Measurements from ENCODE around the gene MGME1. TPM values are rescaled to one million over a fixed set of nuclear protein-coding genes. Genes with fewer than 3 reads are reported as not detected.

The MGME1 gene
- total RNA-seq, 1 experiment from 2014 or later: 56.0 TPM

GRCh38 chr20:18006684-18007083 is 37.9 kb downstream of the MGME1 start (continued):
- no peak for TF ChIP-seq AFF4 (CRISPR knock-in tag; IDR thresholded peaks at IDR 0.05; ENCODE audit: borderline replicate concordance)
- no peak for TF ChIP-seq E2F1 (CRISPR knock-in tag; IDR thresholded peaks at IDR 0.05)
- TF ChIP-seq ZNF138 (CRISPR knock-in tag; conservative IDR thresholded peaks at IDR 0.05): no peak
- no peak for TF ChIP-seq ZNF671 (CRISPR knock-in tag; IDR thresholded peaks at IDR 0.05)
- no peak for TF ChIP-seq MAX (CRISPR knock-in tag; IDR thresholded peaks at IDR 0.05)
- no peak for TF ChIP-seq FOXP1 (CRISPR knock-in tag; IDR thresholded peaks at IDR 0.05; ENCODE audit: borderline replicate concordance)
- no peak for TF ChIP-seq TEAD4 (CRISPR knock-in tag; IDR thresholded peaks at IDR 0.05)
- no peak for TF ChIP-seq FOXJ3 (CRISPR knock-in tag; IDR thresholded peaks at IDR 0.05; ENCODE audit: borderline replicate concordance)
- no peak for TF ChIP-seq HMGXB4 (CRISPR knock-in tag; IDR thresholded peaks at IDR 0.05)
- no peak for TF ChIP-seq CREM (CRISPR knock-in tag; IDR thresholded peaks at IDR 0.05)

DNA sequence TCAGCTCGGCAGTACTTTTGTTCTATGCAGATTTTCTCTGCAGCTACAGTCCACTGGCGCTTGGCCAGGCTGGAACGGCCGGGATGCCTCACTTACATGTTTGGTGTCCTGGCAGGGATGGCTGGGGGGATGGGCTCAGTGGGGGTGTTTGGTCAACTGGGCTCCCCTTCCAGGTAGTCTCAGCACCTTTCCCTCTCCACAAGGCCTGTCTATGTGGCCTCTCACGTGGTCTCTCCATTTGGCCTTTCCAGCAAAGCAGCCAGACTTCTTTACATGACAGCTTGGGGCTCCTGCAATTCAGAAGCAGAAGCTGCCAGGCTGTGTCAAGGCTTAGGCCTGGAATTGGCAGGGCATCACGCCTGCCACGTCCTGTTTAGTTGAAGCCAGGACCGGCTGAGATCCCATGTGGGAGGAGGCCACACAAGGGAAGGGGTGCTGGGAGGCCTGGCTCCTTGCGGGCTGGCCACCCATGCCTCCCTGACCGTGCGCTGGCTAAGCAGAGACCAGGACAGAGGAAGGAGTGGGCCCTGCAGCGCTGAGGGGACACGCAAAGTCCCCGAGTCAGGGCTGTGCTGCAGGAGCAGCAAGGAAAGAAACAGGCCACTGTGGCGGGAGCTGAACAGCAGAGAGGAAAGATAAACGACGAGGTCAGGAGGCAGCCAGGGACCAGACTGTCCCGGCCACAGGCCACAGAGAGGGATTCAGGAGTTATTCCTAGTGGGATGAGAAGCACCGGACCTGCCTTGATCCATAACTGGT is 38.9 kb downstream of the MGME1 start:
- Mint-ChIP-seq H3K27ac (no peak overlapping the region), H3K27me3 (ENCODE audit: low read depth) (no peaks in the 10 kb centered on the region; the same call in 1 of the 2 replicates), H3K4me3 (no peak overlapping the region), H3K4me1 (peaks cover 20% of the 10 kb centered on the region), H3K9me3 (peaks cover 12% of the 10 kb centered on the region), H3K36me3 (peaks cover 16% of the 10 kb centered on the region)
- ChIA-PET POLR2A (no interaction called here), CTCF (interaction anchor here (0.6 kb wide), 1 partner anchor 71 kb away, joined by 3 read pairs; no protein-coding TSS in a partner anchor)
- DNase-seq (ENCODE audit: low spot score) (no peak), ATAC-seq (no peak)
- TF ChIP-seq, protein P1, sequence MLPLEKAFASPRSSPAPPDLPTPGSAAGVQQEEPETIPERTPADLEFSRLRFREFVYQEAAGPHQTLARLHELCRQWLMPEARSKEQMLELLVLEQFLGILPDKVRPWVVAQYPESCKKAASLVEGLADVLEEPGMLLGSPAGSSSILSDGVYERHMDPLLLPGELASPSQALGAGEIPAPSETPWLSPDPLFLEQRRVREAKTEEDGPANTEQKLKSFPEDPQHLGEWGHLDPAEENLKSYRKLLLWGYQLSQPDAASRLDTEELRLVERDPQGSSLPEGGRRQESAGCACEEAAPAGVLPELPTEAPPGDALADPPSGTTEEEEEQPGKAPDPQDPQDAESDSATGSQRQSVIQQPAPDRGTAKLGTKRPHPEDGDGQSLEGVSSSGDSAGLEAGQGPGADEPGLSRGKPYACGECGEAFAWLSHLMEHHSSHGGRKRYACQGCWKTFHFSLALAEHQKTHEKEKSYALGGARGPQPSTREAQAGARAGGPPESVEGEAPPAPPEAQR (CRISPR knock-in tag; IDR thresholded peaks at IDR 0.05): no peak
- TF ChIP-seq ZNF396 (CRISPR knock-in tag; IDR thresholded peaks at IDR 0.05; ENCODE audit: borderline replicate concordance) (no peak), RELA (CRISPR knock-in tag; IDR thresholded peaks at IDR 0.05; ENCODE audit: borderline replicate concordance) (no peak)

GRCh38 chr20:18009116-18009515 is 40.3 kb downstream of the MGME1 start:
- Mint-ChIP-seq H3K27ac (no peak overlapping the region), H3K36me3 (peaks cover 16% of the 10 kb centered on the region), H3K4me3 (no peak overlapping the region), H3K9me3 (peaks cover 12% of the 10 kb centered on the region), H3K4me1 (peaks cover 18% of the 10 kb centered on the region), H3K27me3 (ENCODE audit: low read depth) (no peaks in the 10 kb centered on the region; the same call in 1 of the 2 replicates)
- POLR2A ChIA-PET: interaction anchor here (0.6 kb wide), 1 partner anchor 125 kb away, joined by 3 read pairs; no protein-coding TSS in a partner anchor
- CTCF ChIA-PET: interaction anchor here (0.6 to 0.7 kb wide), 3 partner anchors 111 to 1261 kb away, joined by 3 to 5 read pairs (median 4); no protein-coding TSS in a partner anchor
- DNase-seq (ENCODE audit: low spot score) (no peak), ATAC-seq (no peak)
- TF ChIP-seq ZNF281 (CRISPR knock-in tag; IDR thresholded peaks at IDR 0.05): no peak
- TF ChIP-seq, protein P2, sequence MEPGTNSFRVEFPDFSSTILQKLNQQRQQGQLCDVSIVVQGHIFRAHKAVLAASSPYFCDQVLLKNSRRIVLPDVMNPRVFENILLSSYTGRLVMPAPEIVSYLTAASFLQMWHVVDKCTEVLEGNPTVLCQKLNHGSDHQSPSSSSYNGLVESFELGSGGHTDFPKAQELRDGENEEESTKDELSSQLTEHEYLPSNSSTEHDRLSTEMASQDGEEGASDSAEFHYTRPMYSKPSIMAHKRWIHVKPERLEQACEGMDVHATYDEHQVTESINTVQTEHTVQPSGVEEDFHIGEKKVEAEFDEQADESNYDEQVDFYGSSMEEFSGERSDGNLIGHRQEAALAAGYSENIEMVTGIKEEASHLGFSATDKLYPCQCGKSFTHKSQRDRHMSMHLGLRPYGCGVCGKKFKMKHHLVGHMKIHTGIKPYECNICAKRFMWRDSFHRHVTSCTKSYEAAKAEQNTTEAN (CRISPR knock-in tag; IDR thresholded peaks at IDR 0.05): no peak
- TF ChIP-seq, protein P3, sequence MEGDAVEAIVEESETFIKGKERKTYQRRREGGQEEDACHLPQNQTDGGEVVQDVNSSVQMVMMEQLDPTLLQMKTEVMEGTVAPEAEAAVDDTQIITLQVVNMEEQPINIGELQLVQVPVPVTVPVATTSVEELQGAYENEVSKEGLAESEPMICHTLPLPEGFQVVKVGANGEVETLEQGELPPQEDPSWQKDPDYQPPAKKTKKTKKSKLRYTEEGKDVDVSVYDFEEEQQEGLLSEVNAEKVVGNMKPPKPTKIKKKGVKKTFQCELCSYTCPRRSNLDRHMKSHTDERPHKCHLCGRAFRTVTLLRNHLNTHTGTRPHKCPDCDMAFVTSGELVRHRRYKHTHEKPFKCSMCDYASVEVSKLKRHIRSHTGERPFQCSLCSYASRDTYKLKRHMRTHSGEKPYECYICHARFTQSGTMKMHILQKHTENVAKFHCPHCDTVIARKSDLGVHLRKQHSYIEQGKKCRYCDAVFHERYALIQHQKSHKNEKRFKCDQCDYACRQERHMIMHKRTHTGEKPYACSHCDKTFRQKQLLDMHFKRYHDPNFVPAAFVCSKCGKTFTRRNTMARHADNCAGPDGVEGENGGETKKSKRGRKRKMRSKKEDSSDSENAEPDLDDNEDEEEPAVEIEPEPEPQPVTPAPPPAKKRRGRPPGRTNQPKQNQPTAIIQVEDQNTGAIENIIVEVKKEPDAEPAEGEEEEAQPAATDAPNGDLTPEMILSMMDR (IDR thresholded peaks at IDR 0.05): no peak
